ENCODE data around the gene MRPS18A. TPM values are rescaled to one million over a fixed set of nuclear protein-coding genes. Genes with fewer than 3 reads are reported as not detected.

The MRPS18A gene
- total and polyA plus RNA-seq, 9 of the 15 experiments (the other 6 are each of a cell fraction or from before 2014, with no cell fraction given), result 87.5 to 243 (median 125) TPM

GRCh38 chr6:43627008-43627825 is 60.4 kb downstream of the MRPS18A start (continued):
- TF ChIP-seq KDM4B (IDR thresholded peaks at IDR 0.05; ENCODE audit: borderline replicate concordance in 2 of 2, low read depth in 1 of 2), result no peak; a peak in 1 of 4 replicates
- peak; percentile 73 for TF ChIP-seq PTRF (tag; IDR thresholded peaks at IDR 0.05)
- TF ChIP-seq ZNF696 (CRISPR knock-in tag; conservative IDR thresholded peaks at IDR 0.05), result no peak
- TF ChIP-seq E4F1 (CRISPR knock-in tag; IDR thresholded peaks at IDR 0.05; ENCODE audit: borderline replicate concordance), result peak; percentile 33; the same call in 1 of the 2 replicates
- no peak for TF ChIP-seq HDAC2 (IDR thresholded peaks at IDR 0.05)
- TF ChIP-seq ZNF407 (IDR thresholded peaks at IDR 0.05; ENCODE audit: low read depth), result no peak
- no peak for TF ChIP-seq BHLHE40 (IDR thresholded peaks at IDR 0.05; ENCODE audit: low read length)
- peak; percentile 99 for TF ChIP-seq ATF4 (CRISPR knock-in tag; IDR thresholded peaks at IDR 0.05)
- TF ChIP-seq, protein P1, sequence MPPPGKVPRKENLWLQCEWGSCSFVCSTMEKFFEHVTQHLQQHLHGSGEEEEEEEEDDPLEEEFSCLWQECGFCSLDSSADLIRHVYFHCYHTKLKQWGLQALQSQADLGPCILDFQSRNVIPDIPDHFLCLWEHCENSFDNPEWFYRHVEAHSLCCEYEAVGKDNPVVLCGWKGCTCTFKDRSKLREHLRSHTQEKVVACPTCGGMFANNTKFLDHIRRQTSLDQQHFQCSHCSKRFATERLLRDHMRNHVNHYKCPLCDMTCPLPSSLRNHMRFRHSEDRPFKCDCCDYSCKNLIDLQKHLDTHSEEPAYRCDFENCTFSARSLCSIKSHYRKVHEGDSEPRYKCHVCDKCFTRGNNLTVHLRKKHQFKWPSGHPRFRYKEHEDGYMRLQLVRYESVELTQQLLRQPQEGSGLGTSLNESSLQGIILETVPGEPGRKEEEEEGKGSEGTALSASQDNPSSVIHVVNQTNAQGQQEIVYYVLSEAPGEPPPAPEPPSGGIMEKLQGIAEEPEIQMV (tag; conservative IDR thresholded peaks at IDR 0.05; ENCODE audit: low read depth), result peak; percentile 75
